ENCODE results near the gene DDX1. TPM values are rescaled to one million over a fixed set of nuclear protein-coding genes. Genes with fewer than 3 reads are reported as not detected.

DDX1 gene
- total RNA-seq, 1 donor from 2014 or later: 99.7 TPM

GRCh38 chr2:15630121-15630977, 38.7 kb downstream of the DDX1 start:
- DNase-seq: no peak

GRCh38 chr2:15630978-15631719, 39.5 kb downstream of the DDX1 start:
- DNase-seq: no peak

GRCh38 chr2:15631883-15632282, 40.2 kb downstream of the DDX1 start:
- no peak for DNase-seq

GRCh38 chr2:15633043-15633970, 41.6 kb downstream of the DDX1 start:
- no peak for DNase-seq

- no peak for DNase-seq
Observed at GRCh38 chr2:15633971-15634346, 42.3 kb downstream of the DDX1 start.

- DNase-seq: no peak
Observed at GRCh38 chr2:15634846-15635490, 43.3 kb downstream of the DDX1 start.

GRCh38 chr2:15636972-15637785, 45.5 kb downstream of the DDX1 start:
- peak; percentile 50 for DNase-seq

- DNase-seq: no peak
Observed at GRCh38 chr2:15638720-15639119, 47.1 kb downstream of the DDX1 start.

GRCh38 chr2:15639323-15640251, 47.9 kb downstream of the DDX1 start:
- DNase-seq: no peak

GRCh38 chr2:15640261-15640711, 48.6 kb downstream of the DDX1 start:
- peak; percentile 33 for DNase-seq

GRCh38 chr2:15640784-15641183, 49.1 kb downstream of the DDX1 start:
- DNase-seq: no peak

- DNase-seq: no peak
Observed at GRCh38 chr2:15641530-15641982, 49.9 kb downstream of the DDX1 start.

GRCh38 chr2:15642011-15642814, 50.5 kb downstream of the DDX1 start:
- no peak for DNase-seq

GRCh38 chr2:15642815-15643500, 51.3 kb downstream of the DDX1 start:
- no peak for DNase-seq

GRCh38 chr2:15643791-15644585, 52.3 kb downstream of the DDX1 start:
- DNase-seq: no peak

GRCh38 chr2:15645300-15645699, 53.6 kb downstream of the DDX1 start:
- DNase-seq: no peak

GRCh38 chr2:15645720-15646385, 54.2 kb downstream of the DDX1 start:
- no peak for DNase-seq
